ENCODE results near the gene MED1.
A peak's percentile ranks its signal among the peaks of the same experiment; 100 is the strongest.
"Not testable (repeated sequence)": the region's sequence is repeated elsewhere in the genome, so short reads cannot be mapped to it uniquely, and the experiment has no call there.

The MED1 gene

DNA sequence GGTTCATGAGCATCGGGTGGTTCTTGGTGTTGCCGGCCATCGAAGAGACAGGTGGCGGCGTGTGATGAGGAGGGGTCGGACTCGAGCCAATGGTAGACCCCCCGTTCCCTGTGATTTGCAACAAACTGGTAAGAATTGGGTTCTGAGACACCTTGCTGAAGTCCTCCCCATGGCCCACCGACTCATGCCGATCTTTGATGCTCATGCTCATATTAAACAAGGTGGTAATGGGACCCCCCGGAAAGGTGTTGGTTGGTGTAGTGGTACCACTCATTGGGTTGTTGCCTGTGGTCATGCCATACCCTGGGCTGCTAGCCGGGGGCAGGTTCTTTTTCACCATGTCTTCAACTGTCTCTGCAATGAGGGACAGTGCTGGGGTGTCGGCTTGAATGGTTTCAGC, 40.8 kb downstream of the MED1 start:
- no peak for DNase-seq

DNA sequence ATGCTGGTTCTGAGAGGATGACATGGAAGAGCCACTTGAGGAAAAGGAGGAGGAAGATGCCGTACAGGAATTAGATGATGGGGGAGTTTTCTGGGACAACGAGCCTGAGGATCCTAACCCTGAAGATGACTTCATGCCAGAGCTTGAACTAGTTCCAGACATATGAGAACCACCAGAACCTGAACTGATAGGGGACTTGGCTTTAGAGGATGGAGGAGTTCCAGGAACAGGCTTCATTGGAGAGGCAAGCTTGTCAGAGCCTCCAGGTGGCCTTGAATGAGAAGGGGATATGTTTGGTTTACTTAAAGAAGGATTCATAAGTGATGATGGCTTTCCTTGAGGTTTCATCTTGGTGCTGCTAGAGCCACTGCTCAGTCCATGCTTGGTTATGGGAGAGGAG, 42.7 kb downstream of the MED1 start:
- no peak for DNase-seq

DNA sequence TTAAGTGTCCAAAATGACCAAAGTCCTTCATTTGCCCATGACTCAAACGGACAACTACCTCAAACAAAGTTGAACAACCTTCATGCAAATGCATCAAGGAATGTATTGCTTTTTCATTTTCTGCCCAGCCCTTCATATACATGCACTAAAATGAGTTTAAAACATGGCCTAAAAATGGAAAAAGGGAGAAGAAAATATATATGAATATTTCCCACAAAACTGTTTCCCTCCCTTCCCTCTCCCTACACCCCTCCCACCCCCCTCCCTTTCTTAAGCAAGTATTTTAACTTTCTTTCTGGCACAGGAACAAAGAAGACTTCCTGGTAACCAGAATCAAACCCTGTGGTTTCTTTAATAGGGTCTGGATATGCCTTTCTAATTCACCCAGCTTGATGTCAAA, 44.1 kb downstream of the MED1 start:
- DNase-seq, result no peak

DNA sequence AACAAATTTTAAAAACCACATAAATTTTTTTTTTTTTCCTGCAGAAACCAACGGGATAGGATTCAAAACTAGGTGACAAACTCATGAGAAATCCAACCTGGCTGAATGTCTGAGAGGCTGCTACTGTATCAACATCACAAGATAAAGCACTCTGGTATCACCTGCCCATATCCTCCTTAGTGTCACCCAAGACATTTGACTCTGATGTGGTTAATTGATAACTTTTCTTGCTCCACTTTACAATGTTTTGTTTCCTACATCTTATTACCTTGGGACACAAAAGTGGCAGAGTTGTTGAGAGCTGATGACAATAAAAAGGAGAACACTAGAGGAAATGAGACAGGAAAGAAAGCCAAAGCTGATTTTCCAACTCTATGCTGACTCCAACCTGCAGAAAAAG, 45.6 kb downstream of the MED1 start:
- no peak for DNase-seq

DNA sequence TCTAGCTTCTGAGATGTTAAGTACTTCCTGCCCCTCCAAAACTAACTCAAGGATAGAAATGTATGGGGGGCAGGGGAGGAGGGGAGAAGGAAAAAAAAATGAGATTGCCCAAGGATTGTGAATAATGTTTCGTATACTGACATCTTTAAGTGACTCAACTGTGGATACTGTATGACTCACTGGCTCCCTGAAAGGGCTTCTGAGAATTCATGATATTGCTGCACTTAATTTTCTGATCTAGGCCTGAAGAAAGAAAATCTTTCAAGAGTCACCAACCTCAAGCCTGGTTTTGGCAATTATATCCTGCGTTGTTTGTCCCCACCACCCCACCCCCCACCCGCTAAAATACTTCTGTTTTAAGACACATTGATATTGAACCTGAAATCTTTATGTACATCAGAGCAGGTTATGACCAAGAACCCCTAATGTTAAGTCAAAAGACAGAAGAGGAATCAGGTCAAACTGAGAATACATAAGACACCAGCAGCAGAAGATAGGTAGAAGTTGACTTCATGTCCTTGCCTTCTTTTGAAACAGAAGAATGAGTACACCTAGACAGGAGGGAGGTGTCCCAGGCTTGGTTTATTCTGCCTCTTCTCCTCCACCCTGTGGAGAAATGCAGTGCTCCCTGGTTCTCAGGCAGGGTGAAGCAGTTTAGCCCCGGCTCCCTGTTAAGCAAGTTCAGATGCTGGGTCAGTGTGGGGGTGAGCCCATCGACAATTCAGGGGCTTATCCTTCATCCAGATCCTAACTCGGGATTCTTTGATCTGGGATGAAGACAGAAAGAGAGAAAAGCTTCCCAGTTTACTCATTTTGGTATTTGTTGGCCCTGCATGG, 46.3 kb downstream of the MED1 start:
- peak; percentile 25 for DNase-seq

DNA sequence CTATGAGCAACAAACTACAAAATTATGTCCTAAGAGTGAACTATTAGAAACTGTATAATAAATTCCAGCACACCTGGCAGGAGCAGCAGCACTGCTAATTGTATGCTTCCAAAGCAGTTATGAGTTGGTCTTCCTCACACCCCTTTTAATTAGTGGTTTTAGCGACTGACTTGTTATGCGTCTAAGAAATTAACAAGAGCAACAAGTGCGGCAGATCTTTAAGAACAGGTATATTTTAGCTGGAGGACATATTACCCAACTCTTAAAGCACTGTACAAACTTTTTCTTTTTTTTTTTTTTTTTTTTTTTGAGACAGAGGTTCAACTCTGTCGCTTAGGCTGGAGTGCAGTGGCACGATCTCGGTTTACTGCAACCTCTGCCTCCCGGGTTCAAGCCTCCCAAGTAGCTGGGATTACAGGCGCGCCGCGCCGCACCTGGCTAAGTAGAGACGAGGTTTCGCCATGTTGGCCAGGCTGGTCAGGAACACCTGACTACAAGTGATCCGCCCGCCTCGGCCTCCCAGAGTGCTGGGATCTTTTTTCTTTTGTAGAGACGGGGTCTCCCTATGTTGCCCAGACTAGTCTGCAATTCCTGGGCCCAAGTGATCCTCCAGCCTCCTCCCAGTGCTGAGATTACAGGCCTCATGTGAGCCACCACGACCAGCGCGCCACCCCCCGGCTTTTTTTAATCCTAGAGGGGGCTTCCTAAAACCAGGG, 48.0 kb downstream of the MED1 start:
- DNase-seq, result no peak

DNA sequence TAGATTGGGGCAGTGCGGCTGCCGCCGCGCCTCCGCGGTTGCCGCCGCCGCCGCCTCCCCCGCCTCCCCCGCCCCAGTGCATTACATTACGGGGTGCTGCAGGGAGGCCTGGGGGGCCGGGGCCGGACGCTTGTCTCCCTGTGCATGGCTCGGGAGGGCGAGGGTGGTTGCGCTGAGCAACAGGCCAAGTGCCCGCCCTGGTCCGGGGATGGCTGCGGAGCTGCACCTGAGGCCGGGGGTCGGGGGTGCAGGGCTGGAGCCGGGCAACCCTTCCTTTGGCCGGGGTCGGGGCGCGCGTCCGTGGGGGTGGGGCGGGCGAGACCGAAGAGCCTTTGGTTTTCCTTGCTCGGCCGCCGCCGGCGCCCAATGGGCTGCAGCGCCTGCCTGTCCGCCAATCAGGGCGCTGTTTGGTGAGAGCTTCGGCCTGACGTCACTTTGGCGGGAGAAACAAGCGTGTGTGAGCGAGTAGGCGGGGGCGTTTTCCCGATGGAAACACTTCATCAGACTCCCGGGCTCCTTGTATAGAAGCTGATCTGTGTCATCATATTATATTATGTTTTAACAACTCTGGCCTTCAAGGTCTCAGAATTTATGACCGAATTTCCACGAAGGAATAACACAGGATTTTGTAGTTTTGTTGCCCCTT, 48.7 kb downstream of the MED1 start:
- peak; percentile 94 for DNase-seq

DNA sequence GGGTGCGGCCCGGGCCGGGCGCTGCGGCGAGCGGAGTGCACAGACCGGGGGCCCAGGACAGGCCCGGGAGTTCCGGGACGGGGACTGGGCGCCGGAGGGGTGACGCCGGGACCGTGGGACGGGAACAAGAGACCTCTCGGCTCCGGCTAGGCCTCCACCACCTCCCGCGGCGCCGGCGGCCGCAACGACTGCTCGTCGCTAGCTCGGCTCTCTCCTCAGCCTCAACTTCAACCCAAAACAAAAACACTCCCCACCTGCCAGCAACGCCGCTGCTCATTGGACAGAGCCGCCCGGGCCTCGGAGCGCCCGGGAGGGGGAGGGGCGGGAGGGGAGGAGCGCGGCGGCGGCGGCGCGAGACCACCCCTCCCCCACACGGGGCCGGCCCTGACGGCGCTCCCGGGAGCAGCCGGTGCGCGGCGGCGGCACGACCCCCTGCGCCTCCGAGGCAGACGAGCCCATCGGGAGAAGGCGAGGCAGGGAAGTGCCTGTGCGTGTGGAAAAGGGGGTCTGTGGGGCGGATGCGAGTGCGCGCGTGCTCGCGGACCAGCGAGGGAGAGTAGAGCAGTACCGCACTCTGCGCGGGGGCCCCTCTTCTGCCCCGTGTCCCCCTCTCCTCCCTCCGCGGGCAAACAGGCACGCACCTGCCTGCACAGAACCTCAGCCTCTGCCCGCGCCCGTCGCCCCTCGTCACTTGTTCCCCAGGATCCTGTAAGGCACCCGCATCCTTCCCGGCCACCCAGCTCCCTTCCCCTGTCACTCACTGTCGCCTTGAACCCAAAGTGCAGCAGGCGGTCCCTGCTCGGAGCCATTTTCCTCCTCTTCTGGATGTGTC, 49.4 kb downstream of the MED1 start, which contains the start of gene FBXL20:
TSS of gene FBXL20 (minus strand) at position 215 of the 832 bp plus-strand sequence. CDS start 224 bp downstream, outside the sequence.
- peak; percentile 94 for DNase-seq

DNA sequence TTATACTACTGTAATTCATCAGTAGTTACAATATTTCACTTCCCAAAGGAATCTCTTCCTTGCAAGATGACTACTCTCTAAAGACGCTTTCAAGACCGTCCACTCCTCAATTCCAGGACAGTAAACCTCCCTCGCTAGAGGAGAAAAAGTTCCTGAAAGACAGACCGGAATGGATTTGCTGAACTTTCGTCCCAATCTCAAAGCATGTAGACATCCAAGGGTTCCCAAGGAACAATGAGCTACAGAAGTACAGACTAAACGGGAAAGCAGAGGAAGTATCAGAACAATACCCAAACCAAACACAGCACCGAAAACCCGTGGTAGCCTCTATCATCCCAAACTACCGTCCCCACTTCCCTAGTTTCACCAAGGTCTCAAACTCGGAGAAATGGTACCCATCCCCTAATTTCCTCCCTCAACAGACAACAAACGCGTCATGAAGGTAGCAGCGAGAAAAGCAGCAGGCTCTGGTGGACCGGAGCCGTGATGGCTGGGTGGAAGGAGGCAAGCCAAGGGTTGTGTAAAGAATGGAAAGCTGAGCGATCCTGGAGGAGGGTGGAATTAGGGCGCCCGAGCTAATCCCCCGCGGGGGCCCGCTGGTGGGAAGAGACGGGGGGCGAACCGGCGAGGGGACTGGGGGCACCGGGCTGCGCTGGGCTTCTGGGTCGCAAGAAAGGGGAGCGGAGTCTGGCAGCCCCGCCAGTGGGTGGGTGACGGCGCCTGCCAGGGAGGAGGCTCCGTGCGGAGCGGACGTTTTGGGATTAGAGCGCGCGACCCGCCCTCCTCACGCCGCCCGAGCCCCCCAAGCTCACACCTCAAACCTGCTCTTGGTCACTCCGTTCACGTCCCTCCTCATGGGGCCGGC, 50.3 kb downstream of the MED1 start:
- DNase-seq, result peak; percentile 56

DNA sequence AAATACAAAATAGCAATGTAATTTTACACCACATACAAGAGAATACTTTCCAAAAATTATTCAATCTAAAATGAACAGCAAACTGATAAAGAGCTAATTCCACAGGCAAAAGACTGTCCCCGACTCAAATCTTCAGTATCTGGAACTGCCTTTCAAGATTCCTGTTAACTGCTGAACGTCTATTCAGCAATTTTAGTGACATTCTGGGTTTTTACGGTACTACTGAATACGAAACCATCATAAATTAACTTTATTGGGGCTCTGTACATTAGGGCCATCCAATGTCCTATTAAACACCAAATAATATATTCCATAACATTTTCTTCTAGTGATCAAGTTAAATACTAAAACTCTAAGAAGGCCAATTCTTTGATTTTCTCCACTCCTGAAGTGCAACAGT, 51.3 kb downstream of the MED1 start:
- no peak for DNase-seq

DNA sequence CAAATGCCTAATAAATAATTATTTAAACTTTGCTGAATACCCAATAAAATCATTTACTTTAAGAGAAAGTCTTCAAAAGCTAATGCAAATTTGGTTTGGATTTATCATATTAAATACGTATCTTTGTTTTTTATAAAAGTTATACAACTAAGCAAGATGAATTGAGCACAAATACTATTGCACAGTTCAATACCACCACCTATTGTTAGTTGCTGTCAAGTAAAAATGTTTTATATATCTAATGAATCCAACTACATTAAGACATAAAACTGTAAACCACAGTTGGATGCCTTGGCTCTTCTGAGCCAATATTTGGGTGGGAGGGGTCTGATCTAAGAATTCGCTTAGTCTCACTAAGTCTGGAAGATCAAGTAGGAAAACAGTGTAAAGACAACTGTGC, 57.3 kb downstream of the MED1 start:
- peak; percentile 35 for DNase-seq

DNA sequence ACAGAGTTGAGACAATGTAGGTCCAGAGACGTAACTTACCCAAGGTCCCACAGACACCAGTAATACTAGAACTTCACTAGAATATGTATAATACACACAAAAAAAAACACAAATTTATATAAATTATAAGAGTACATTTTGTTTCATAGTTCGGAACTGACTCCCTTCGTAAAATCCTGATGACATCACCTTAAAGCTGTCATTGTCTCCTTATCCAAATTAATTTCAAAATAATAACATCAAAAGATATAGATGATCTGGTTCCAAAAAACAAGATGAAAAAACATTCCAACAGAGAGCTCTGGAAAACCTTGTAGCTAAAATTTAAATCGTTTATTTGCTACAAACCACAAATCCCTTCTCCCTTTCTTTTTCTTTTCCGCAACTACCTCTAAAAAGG, 59.6 kb downstream of the MED1 start:
- no peak for DNase-seq

DNA sequence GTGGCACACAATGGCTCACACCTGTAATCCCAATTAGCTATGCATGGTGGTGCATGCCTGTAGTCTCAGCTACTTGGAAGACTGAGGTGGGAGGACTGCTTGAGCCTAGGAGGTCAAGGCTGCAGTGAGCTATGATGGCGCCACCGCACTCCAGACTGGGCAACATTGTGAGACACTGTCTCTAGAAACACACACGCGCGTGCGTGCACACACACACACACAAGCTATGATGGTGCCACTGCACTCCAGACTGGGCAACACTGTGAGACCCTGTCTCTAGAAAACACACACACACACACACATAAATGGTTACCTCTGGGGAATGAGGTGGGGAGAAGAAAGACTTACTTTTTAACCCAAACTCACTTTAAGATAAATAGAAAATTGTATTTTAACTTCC, 66.0 kb downstream of the MED1 start:
- no peak for DNase-seq

DNA sequence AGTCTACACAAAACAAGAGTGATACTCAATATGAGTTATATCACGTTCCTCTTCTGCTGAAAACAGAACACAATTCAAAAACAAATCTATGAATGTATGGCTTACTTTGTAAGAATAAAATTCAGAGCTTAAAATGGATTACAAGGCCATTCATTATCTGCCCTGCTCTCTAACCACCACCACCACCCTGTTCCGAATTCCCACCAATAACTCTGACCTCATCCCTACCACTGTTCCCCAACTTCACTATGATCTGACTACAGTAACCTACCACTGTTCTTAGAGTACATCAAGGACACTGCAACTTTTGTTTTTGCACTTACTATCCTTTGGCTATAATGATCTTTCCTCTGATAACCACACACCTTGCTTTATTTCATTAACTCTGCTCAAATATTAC, 70.9 kb downstream of the MED1 start:
- DNase-seq, result no peak

DNA sequence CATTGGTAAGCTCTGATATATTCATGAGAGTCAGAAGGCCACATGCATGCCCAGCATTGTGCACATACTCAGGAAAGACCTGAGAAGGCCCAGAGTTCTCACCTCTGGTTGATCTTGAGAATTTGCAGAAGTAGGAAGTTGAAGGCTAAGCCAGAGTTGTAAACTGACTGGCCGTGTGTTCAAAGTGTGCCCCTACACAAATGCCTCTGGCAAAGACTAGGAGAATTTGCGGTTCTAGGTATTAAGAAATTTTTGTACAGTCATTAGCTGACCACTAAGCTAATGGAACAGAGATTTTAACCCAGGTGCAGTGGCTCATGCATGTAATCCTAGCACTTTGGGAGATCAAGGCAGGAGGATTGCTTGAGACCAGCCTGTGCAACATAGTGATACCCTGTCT, 74.6 kb downstream of the MED1 start:
- DNase-seq, result no peak

DNA sequence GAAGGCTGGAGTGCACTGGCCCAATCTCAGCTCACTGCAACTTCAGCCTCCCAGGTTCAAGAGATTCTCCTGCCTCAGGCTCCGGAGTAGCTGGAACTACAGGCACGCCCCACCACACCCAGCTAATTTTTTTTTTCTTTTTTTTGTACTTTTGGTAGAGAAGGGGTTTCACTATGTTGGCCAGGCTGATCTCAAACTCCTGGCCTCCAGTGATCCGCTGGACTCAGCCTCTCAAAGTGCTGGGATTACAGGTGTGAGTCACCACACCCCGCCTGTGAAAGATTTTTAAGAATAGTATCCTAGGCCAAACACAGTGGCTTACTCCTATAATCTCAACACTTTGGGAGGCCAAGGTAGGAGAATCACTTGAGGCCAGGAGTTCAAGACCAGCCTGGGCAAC, 83.3 kb downstream of the MED1 start:
- DNase-seq, result not testable (repeated sequence)

DNA sequence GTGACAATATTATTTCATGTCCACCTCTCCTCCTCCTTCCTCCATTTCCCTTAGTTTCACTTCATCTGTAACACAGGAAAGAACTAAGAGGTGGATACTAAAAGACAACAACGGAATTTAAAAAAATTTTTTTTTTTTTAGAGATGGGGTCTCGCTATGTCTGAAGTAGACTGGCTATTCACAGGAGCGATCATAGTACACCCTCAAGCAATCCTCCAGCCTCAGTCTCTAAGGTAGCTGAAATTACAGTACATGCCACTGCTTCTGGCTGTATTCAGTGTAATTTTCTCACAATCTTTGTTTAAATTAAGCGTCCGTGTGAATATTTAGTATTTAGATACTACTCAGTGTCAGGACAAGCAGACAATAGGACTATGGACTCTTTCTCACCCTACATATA, 85.2 kb downstream of the MED1 start:
- peak; percentile 35 for DNase-seq

DNA sequence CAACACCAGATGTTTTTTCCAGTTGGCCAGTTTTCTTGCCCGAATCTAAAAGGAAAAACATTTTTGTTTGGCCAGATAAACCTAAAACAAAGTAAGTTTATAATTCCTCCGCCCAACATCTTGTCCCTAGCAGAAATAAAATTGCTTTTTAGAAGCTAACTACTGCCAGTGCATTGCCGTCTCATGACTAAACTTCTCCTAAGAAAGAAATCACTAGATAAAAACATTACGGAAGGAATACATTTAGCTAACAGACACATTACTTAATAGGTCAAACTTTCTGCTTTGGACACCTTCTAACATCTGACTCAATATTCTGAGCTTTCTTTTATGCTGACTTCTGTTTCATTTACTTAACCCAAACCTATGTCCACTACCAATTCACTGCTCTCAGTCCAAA, 85.8 kb downstream of the MED1 start:
- peak; percentile 35 for DNase-seq

DNA sequence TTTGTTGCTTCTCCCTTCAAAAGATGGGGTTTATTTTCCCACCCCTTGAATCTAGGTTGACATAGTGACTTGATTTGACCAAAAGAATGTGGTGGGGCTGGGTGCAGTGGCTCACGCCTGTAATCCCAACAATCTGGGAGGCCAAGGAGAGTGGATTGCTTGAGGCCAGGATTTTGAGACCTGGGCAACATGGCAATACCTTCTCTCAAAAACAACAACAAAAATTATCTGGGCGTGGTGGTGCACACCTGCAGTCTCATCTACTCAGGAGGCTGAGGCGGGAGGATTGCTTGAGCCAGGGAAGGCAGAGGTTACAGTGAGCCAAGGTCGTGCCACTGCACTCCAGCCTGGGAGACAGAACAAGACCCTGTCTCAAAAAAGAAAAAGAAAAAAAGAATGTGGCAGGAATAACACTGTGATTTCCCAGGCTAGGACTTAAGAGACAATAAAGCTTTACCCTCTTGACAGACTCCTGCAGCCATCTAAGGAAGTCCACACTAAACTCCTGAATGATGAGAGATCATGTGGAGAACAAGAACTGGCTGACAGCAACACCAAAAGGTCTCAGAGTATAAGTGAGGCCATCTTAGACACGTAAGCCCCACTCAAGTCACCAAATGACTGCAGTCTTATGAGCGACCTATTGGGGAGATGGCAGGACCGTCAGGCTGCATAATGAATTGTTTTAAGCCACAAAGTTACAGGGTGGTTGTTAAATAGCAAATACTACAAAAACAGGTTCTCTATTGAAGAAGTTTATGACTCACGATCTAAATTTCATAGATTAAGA, 86.6 kb downstream of the MED1 start:
- DNase-seq, result no peak

DNA sequence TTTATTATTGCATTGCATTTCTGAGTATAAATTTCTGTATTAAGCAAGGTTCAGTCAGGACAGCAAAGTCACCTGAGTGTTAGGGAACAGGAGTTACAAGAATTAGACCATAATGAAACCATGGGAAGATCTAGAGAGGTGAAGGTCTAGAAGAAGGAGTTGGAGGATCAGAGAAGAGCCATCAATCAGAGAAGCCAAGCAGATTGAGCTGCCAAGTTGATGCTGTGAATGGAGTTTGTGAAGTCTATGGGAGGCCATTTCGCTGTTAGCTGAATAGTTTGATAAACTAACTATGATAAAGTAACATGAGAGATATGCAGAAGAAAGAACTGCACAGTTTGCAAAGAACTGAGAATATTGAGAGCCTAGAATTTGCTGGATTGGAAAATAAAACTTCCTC, 90.0 kb downstream of the MED1 start:
- DNase-seq, result no peak

DNA sequence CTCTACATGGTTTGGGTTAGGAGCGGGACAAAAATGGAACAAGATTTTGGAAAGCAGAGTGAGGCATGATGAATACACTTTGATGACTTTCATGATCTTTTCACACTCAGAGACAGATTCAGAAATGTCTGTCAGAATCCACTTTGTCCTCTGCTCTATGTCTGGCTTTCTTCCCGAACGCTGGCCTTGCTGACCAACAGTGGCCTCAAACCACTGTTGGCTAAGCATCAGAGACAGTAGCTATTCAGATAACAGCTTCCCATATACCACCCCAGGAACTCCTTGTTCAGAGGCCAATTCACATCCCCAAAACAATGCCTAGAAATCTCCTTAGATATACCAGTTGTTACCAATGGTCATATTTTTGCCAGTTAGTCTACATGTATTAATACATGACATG, 90.5 kb downstream of the MED1 start:
- DNase-seq, result peak; percentile 28
